Measurements from ENCODE around the gene EIF4EBP3.
"Not testable (repeated sequence)": the region's sequence is repeated elsewhere in the genome, so short reads cannot be mapped to it uniquely, and the experiment has no call there.

Gene EIF4EBP3

DNA sequence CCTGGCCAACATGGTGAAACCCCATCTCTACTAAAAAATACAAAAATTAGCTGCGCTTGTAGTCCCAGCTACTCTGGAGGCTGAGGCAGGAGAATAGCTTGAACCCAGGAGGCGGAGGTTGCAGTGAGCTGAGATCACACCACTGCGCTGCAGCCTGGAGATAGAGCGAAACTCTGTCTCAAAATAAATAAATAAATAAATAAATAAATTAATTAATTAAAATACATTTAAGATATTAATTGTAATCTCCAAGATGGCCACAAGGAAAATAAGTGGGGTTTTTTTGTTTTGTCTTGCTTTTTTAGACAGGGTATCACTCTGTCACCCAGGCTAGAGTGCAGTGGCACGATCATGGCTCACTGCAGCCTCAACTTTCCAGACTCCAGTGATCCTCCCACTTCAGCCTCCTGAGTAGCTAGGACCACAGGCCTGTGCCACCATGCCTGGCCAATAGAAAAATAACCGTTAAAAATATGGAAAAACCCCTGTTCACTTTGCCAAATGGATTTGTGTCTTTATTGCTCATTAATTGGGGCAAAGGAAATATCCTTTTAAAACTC, 31.8 kb downstream of the EIF4EBP3 start:
- ATAC-seq, result not testable (repeated sequence)

DNA sequence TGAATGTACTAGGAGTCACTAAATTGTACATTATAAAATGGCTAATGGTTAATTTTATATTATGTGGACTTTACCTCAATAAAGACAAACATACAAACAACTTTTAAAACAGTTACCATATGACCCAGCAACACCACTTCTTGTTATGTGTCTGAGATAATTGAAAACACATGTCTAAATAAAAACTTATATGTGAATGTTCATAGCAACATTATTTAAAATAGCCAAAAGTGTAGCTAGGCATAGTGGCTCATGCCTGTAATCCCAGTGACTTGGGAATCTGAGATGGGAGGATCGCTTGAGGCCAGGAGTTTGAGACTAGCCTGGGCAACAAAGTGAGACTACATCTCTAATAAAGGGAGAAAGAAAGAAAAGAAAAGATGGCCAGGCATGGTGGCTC, 40.0 kb downstream of the EIF4EBP3 start:
- no peak for ATAC-seq
- no peak for DNase-seq

More for the DNA sequence above, 31.8 kb downstream of the EIF4EBP3 start:
- DNase-seq, result not testable (repeated sequence)

- no peak for ATAC-seq
- no peak for DNase-seq
Observed at GRCh38 chr5:140588311-140589070, 41.0 kb downstream of the EIF4EBP3 start.

- no peak for DNase-seq
- no peak for ATAC-seq
Observed at GRCh38 chr5:140590861-140591260, 43.4 kb downstream of the EIF4EBP3 start.

- no peak for ATAC-seq
- DNase-seq, result no peak
Observed at GRCh38 chr5:140591747-140592372, 44.4 kb downstream of the EIF4EBP3 start.

DNA sequence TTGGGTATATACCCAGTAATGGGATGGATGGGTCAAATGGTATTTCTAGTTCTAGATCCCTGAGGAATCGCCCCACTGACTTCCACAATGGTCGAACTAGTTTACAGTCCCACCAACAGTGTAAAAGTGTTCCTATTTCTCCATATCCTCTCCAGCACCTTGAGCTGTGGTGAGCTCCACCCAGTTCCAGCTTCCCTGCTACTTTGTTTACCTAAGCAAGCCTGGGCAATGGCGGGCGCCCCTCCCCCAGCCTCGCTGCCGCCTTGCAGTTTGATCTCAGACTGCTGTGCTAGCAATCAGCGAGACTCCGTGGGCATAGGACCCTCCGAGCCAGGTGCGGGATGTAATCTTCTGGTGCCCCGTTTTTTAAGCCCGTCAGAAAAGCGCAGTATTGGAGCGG, 45.6 kb downstream of the EIF4EBP3 start:
- DNase-seq, ATAC-seq: not testable (repeated sequence)

DNA sequence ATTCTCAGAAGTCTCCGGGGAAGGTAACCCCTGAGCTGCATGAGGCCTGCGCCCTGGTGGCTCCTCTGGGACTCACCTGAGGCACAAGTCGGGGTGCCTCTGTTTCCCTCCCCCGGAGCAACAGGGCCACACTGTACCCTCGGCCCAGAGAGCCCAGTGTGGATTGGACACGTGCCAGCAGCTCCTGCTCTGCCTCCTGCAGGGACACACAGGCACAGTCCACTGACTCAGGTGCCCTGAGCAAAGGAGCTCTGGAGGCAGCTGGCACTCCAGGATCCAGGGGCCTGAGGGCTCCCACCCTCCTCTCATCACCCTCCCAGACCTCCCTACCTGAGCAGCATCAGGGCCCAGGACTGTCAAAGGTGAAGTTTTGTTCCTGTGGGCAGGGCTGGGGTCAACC, 46.7 kb downstream of the EIF4EBP3 start:
- DNase-seq (no peak), ATAC-seq (no peak)

DNA sequence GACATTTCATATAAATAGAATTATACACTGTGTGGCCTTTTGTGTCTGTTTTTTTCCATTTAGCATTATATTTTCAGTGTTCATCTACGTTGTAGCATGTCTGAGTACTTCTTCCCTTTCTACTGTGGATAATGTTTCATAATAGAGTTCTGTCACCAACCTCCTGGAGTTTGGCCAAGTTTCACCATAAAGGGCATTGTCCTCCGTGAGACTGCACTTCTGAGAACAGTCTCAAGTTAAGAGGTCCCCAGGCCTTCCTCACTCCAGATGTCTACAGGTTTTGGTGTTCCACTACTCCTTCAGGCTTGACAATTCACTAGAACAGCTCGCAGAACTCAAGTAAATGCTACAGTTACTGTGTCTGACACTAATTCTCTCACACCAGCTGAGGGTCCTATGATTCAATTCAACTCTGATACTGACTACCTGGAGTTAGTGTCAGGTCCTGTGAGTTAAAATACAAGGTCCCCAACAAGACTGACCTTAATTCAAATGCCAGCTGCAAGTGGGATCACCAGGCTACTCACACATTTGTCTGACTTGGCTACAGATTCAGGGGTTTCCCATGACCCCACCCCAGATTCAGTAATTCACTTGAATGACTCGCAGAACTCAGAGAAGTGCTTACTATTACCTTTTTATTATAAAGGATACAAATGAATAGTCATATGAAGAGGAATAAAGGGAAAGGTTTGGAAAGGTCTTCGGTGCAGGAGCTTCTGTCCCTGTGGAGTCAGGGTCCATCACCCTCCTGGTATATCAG, 48.3 kb downstream of the EIF4EBP3 start:
- DNase-seq (no peak), ATAC-seq (no peak)

DNA sequence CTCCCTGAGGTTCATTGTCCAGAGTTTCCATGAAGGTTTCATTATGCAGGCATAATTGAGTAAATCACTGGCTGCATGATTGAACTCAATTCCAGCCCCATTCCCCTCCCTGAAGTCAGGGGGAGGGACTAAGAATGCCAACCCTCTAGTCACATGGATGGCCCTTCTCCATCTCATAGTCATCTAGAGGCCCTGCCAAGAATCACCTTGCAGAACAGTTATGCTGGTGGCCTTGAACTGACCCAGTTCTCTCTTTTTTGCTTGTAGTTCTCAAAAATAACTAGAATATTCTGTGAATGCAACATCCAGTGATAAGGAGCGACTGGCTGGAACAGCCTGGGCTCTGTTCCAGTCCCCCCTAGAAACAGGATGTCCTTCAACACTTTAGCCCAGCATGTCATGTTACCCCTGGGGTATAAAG, 48.9 kb downstream of the EIF4EBP3 start:
- no peak for DNase-seq
- ATAC-seq, result no peak

DNA sequence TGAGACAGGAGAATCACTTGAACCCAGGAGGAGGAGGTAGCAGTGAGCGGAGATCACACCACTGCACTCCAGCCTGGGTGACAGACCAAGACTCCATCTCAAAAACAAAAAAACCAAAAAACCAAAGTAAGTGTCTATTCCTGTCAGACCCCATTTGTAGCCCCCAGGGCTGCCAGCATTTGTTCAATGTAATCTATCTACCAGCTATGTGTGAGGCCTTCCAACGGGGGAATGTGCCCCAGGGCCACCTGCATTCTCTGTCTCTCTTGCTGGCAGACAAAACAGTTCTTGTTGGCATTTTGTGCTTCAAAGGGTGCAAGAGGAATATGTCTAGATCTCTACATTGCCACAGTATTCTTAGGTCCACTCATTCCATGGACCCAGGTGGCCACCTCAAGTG, 51.4 kb downstream of the EIF4EBP3 start:
- DNase-seq (no peak), ATAC-seq (no peak)

All from stimulated activated naive CD8-positive, alpha-beta T cell treated with anti-CD3 and anti-CD28 coated beads, Interleukin-15, Interleukin-2, amounts not matched to agents 100 U/mL and 50 U/mL, for 24 hours (primary cell).